Adrenal gland (tissue), 5 donors: ENCODE data around the gene AP2S1.
A peak's percentile ranks its signal among the peaks of the same experiment; 100 is the strongest.

Source experiments
- CTCF ChIP-seq, 6 experiments: fragments of 450-650 bp in 4 of 6; fragments of 200-600 bp in 2 of 6; sonication (generic) in 1 of 6; IDR thresholded peaks; 1 replicate in 5 of 6; 2 replicates in 1 of 6; pipeline versions ENCODE4 v1.5.1 to v1.8.0; 2016 to 2021; ENCODE audit warnings: antibody characterized with exemption in 6 of 6, mild to moderate bottlenecking in 2 of 6, moderate library complexity in 1 of 6
- POLR2A ChIP-seq, 2 donors: fragments of 450-650 bp; IDR thresholded peaks; one replicate each; pipeline ENCODE4 v1.6.1; 2017; ENCODE audit warnings: antibody characterized with exemption in 2 of 2, mild to moderate bottlenecking in 2 of 2, moderate library complexity in 1 of 2
- donor health status: DM: no; HTN: no; CAD: no.

- TF ChIP-seq CTCF (IDR thresholded peaks at IDR 0.05) (no peak), POLR2A (IDR thresholded peaks at IDR 0.05) (peak in 1 of 2 donors; percentile 4)
Observed at GRCh38 chr19:46861691-46862502, 11.3 kb upstream of the AP2S1 start.
